ENCODE data around the gene CBLN4. TPM values are rescaled to one million over a fixed set of nuclear protein-coding genes. Genes with fewer than 3 reads are reported as not detected.

CBLN4 gene
- not detected in 2 replicates for total RNA-seq (2014; rRNA removed; shearing (Covaris generic))
- polyA plus RNA-seq (2015; cell fraction: cytosol; rRNA removed): not detected in 2 replicates
- not detected in 2 replicates for polyA plus RNA-seq (2015; cell fraction: nucleus; rRNA removed)

GRCh38 chr20:56005389-56005715 is at the start of gene CBLN4:
Gene CBLN4, minus strand, starts transcription at chr20:56005519. Its CDS starts 1,348 bp downstream, at chr20:56004171.
- DNase-seq (ENCODE audit: low read depth): no peak

- DNase-seq (ENCODE audit: low read depth): no peak
These were observed 37.9 kb upstream of the CBLN4 start for GRCh38 chr20:56043227-56043626.

DNA sequence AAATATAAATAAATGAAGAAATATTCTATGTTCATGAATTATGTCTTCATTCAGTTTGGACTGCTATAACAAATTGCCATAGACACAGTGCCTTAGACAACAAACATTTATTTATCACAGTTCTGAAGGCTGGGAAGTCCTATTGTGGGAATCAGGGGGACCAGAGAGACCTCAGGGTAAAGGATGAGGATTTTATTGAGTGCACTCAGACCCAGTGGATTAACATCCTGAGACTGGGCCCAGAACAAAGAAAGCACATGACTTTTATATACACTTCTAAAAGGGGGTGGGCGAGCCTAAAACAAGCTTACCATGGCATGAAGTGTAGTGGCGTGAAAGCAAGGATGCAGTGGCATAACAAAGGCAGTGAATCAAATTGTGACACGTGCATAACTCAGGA is 26.9 kb upstream of the CBLN4 start:
- DNase-seq (ENCODE audit: low read depth): no peak

DNA sequence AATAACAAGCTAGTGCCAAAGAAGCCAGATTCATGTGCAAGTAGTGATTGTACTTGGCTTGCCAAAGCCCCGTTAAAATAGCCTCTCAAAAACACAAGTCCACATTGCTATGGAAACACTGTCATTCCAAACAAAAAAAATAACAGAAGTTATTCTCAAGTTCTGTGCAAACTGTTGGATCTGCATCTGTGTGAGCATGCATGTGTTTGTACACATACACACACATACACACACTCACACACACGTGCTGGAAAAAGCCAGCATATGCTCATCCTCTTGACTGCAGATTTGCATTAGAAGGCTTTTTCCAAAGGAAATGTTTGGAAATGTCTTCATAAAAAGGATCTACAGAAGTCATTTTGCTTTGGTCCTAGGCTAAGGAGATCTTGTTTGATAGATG is 13.4 kb upstream of the CBLN4 start:
- DNase-seq (ENCODE audit: low read depth): no peak

DNA sequence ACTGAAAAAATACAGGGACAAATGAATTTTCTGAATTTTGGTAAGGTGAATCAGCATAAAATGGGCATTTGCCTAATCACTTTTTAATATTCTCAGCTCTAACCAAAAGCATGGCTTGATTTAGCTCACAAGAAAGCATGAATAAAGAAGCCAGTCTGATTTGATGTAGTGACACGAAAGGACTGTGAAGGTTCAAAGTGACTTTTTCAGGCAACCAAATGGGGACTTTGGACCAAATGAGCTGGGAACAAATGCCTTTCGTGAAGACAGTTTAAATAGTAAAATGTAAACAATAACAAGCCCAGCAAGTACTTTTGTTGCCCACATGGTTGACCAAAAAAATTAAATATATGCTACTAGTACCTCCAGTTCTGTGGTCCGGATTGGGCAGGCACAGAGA is 12.9 kb upstream of the CBLN4 start:
- no peak for DNase-seq (ENCODE audit: low read depth)

DNA sequence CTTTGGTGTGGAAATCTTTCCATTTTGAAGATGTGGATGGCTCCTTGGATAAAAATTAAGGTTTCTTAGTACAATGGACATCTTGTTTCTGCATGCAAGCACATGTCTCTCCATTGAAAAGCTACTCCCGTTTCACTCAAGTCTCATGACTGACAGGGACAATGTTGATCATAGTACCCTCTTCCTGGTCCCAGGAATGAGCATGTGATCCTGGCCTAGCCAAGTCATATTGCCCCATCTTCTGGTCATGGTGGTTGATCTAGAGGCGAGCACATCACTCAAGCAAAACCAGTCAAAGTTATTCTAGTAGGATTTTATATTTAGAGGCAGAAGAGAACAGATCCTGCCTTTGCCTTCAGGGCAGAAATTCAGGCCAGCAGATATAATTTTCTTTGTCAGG is 12.2 kb upstream of the CBLN4 start:
- no peak for DNase-seq (ENCODE audit: low read depth)

DNA sequence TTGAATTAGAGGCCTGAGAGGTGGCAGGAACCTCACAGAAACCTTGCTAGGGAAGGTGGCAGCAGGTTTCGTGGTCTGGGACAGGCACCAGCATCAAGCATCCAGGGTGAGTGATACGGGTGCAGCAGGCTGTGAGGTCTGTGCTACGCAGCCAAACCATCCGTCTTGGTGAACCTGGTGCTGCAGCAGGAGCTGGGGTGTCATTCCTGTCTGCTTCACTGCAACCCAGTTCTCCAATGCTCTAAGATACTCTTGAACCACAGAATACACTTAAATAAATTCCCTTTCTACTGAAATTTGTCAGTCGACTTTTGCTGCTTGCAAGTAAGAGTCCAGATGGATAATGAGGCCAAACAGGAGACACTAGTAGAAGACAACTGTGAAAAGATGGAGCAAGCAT is 9.7 kb upstream of the CBLN4 start:
- DNase-seq (ENCODE audit: low read depth): no peak

DNA sequence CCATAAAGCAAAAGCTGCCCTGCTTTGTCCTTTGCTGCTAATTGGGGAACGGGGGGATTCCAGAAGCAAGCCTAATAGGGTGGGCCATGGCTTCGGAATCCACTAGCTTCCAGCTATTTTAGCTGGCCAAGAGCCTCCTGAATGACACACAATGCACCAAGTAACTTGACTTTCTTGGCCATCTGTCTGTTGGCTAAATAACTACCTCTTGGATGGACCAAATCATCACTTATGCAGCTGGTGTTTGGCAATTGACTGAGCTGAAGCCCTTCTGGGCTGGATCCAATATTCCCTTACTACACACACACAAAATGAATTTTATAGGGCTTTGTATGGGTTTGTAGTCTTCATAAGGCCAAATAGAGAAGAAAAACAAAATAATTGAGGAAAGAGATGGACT is 8.8 kb upstream of the CBLN4 start:
- DNase-seq (ENCODE audit: low read depth): no peak

- no peak for DNase-seq (ENCODE audit: low read depth)
These were observed 519 bp downstream of the CBLN4 start for GRCh38 chr20:56004611-56005388.

DNA sequence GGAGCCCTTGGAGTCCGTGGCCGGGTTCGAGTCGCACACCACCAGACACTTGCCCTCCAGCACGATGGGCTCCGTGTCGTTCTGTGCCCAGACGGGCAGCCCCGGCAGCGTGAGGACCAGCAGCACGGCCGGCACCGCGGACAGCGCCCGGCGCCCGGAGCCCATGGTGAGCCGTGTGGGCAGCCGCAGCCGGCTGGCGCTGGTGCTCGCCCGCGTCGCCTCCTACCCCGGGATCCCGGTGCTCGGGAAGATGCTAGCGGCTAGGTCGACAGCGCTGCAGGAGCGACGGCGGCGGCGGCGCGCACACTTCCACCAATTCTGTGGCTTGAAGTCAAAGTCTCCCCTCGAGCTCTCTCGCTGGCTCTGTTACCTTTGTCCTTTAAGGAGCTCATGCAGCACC is 1.3 kb downstream of the CBLN4 start:
- DNase-seq (ENCODE audit: low read depth): no peak

DNA sequence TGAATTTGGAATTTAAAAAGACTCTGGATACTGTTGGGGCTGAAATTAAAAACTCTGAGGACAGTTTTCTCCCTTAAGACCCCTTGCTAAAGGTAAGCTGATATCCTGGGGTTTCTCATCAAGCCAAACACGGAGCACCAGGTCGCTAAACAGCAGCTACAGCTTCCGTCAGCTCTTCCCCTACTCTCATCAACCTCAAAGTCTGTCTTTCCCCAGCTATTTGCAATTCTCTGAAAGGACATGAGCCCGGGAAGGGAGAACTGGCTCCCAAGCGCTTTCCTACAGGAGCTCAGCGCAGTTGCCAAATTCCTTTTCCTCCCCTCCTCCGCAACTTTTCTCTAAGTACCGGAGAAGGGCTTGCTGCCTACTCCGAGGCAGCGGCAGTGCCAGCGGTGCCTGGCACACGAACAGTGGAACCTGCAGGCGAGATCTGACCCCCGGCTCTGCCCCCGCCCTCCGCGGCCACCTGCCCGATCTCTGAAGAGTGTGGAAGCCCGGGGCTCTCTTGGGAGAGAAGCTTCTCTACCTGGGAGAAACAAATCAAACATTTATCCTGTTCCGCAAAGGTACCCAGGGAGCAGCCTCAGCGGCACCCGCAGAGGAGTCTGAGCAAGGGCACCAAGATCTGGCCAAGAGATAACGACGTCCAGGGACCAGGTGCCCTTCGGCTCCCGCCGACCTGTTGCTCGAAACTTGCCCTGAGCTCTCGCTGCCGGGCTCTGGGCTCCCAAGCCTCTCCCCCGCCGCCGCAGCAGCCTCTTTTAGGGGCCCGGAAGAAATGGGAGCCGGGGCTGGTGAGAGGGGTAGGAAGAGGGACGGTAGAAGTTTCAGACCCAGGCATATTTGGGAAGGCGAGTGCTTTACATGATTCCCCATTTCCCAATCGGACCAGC is 2.2 kb downstream of the CBLN4 start:
- no peak for DNase-seq (ENCODE audit: low read depth)

DNA sequence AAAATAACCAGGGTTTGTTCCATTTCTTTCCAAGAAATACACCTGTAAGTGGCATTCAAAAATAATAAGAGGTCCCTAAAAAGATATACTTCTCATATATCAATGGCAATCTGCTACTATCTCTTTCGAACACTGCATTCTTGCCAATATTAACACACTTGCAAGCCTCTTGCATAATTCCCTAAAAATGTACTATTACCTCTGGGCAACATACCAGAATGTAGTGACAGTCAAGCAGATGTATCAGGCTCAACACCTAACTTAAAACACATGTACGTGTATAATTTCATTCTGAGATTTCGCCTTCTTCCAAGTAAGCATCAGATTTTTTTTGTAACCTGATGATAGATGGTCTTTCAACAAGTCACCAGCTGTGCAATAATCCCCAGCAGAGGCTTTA is 3.4 kb downstream of the CBLN4 start:
- DNase-seq (ENCODE audit: low read depth): no peak

DNA sequence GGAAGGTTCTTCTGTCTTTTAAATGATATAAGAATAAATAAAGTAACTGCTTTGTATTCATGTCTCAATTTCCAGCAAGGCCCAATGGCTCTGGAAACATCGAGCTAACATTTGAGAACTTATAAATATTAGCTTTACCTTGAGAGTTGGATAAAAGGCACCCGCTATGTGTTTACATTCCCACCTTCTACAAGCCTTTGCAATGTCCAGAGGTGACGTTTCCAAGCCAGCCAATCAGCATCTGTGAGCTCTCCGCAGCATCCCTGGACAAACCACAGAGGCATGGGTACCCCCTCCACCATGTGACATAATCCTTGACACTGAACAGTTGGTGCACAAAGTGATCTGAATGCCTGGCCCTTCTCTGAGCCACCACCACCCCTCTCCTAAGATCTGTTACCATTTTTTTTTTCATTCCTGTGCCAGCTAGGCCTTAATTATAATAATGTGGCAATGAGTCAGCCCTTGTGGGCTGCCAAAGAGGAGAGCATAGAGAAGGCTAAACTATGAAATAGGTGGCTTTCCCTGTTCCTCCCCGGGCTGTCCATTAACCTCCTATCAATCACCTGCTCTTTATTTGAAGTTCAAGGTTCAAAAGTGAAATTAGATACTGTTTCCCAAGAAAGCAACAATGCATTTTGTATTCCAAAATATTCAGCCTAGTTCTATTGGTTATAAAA is 4.1 kb downstream of the CBLN4 start:
- no peak for DNase-seq (ENCODE audit: low read depth)

DNA sequence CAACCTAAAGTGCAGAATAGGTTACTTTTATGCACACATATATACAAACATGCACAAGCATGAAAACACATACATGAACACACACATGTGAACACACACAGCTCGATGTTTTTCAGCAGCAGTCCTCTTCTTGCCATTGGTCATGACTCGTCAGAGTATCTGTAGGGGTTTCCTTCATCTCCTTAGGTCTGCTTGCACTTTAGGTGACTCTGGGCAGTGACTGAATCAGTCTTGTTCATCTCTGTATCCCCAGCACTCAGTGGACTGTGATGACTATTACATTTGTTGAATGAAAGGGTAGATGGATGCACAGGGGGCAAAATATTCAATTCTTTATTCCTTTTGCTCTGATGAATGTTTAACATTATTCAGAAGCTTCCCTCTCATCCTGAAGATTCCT is 26.8 kb downstream of the CBLN4 start:
- no peak for DNase-seq (ENCODE audit: low read depth)

- DNase-seq (ENCODE audit: low read depth): no peak
These were observed 27.4 kb downstream of the CBLN4 start for GRCh38 chr20:55977690-55978459.

DNA sequence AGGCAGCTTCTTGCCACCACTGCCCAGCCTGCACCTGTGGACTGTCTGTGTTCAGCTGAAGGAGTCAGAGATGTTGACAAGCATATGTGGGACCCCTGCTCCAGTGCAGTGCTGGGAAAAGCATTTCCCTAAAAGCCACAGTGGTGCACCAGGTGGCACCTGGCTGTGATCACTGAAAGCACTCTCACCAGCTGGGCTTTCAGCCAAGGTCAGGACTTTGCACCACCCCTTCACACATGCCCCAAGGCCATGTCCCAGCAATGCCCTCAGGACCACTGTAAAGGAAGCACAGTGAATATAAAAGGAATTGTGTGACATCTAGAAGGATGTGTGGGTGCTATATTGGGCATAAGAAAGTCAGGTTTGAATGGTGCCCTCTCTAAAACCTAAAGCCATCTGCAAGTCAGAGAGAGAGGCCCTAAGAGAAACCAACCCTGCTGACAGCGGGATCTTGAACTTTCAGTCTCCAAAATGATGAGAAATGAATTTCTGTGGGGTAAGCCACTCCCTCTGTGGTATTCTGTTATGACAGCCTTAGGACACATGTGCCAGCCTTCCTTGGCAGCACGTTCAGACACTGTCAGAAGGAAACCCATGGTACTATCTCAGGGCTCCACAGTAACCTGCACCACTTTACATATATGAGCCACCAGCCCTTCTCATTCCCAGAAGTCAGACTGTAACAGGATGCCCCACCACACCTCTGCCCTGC is 30.7 kb downstream of the CBLN4 start:
- no peak for DNase-seq (ENCODE audit: low read depth)

- DNase-seq (ENCODE audit: low read depth): no peak
These were observed 40.5 kb downstream of the CBLN4 start for GRCh38 chr20:55964790-55965189.

DNA sequence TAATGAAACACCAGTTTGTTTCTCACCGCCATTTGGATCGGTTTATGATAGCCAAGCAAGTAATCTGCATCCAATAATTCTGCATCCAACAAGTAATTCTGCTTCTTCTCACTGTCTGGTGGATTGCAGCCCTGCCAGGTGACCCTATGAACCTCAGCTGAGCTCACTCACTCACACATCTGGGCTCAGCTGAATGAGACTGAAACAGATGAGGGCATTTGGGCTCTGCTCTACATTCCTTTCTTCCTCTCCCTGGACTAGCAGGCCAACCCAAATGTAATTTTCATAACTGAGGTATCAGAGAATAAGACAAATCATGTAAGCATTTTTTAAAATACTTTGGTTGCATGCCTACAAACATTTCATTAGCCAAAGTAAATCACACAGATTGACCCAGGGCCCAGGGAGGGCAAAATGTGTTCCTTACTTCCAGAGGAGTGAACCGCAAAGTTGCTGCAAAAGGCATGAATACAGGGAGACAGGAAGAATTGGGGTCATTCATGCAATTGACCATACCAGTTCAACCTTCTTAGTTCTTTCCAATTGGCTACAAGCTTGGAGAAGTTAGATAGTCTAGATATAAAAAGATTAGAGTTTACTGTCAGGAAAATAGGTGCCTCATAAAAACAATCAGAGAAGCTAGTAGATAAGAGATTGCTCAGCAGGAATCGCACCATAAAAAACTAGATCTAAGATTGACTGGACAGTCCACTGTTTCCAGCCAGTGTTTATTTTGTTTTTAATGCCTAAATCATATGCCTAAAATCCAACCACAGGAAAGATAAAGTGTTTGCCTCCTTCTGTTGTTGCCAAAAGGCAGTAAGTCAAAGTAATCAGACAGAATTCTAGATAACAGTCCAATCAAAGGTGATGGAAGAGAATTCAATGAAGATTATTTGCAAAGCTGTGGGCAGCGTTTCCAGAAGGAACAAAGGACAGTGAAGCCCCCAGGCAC is 43.7 kb downstream of the CBLN4 start:
- DNase-seq (ENCODE audit: low read depth): no peak

DNA sequence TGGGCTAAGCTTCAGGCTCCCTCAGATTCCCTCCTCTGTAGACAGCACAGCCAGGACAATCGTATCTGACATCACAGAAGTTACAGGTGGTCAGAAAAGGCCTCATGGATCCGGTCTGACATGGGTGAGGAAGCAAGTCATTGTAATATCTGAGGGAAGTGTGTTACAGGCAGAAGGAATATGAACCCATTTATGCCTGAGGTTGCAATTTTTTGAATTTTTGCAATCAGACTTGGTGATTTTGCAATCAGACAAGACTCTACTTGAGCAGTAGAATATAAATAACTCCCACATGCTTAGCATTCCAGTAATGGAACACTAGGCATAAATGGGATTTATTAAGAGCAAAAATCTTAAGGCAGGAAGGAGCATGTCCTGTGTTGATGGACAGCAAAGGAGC is 52.1 kb downstream of the CBLN4 start:
- no peak for DNase-seq (ENCODE audit: low read depth)
